Stimulated activated CD8-positive, alpha-beta memory T cell treated with anti-CD3 and anti-CD28 coated beads, Interleukin-7, amount 100 ng/mL, for 4 hours (primary cell): ENCODE results near the gene MAMDC4.

ENCODE experiments used
- DNase-seq, 2 donors: peaks; one replicate each; pipeline ENCODE4 v3.0.0-alpha.2; 2020; ENCODE audit warnings: low read depth in 2 of 2

The MAMDC4 gene

DNA sequence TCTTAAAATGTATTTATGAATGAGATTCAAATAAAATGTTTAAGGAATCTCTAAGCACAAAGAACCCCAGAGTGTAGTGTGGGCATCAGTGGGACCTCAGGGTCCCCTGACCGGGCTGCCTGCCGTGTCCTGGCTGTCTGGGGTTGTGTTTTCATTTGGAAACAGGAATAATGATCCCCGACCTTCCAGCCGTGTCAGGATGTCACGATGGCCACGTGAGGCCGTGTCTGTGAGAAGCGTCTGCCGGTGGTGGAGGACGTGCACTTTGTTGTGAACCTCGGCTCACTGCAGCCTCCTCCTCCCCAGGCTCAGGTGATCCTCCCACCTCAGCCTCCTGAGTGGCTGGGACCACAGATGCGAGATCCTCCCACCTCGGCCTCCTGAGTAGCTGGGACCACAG, 38.5 kb downstream of the MAMDC4 start:
- DNase-seq: no peak

- no peak for DNase-seq
Observed at GRCh38 chr9:136896027-136896426, 43.9 kb downstream of the MAMDC4 start.

DNA sequence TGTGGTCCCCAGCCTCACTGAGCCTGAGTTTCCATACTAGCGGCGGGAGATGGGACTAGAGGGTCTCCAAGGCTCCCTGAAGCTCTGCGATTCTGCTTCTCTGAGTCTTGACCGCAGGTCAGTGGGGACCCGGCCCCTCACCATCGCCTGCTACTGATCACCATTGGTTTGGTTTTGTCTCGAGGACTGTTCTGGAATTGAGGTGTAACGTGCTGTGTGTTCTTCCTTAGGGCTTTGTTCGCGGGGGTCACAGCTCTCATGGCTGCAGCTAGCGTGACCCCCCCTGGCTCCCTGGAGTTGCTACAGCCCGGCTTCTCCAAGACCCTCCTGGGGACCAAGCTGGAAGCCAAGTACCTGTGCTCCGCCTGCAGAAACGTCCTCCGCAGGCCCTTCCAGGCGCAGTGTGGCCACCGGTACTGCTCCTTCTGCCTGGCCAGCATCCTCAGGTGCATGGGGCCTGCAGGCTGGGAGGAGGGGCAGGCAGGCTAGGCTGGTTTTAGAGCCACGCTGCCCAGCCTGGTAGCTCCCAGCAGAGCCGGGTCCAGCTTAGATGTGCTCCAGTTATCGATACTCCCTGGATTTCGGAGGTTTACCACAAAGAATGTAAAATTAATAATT, 46.4 kb downstream of the MAMDC4 start:
- no peak for DNase-seq

DNA sequence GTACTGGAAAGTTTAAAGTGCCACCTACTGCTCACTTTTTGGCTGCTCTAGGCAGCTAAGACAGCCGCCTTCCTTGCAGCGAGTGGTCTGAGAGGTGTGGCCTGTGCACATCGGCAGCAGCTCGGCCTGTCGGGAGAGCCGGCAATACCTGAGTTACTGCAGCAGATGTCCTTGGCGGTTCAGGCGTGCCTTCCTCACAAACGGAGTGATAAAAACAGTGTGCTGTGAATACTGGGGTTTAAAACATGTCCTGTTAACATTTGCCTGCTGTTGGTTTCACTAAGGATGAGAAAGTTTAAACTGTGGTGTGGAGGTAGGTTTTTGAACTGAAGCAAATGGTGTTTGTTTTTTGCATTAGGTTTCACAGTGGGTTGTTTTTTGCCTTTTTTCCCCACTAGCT, 47.0 kb downstream of the MAMDC4 start:
- DNase-seq: no peak

- no peak for DNase-seq
Observed at GRCh38 chr9:136900556-136900955, 48.4 kb downstream of the MAMDC4 start.

- DNase-seq: no peak
Observed at GRCh38 chr9:136900988-136901515, 48.9 kb downstream of the MAMDC4 start.

DNA sequence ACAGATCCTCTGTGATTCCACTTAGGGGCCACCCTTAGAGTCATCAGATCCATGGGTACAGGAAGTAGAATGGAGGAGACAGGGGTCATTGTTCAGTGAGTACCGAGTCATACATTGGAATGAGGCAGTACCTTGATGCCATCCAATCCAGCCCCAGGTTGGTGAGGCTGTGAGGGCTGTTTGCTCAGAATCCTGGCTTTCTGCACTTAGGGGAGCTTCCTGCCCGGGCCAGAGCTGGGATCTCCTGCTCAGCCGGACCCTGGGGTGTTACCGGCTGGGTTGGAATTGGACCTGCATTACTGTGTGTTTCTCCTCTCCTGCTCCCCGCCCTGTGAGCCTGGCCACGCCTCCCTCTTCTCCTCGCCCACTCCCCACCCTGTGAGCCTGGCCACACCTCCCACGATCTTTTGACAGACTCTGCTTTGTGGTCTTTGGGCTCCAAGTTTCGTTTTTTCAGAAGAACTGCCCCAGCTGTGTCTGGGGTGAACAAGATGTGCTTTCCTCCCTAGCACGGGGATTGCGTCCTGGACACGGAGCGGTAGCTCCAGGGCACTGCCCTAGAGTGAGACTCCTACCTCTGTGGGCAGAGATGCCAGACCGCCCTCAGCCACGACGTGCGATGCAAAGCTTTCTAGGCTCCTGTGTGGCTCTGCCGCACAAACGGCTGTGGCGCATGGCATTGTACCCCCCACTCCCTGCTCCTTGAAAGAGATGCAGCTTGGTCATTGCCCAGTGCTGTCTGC, 49.5 kb downstream of the MAMDC4 start:
- peak; percentile 67 to 77 for DNase-seq

GRCh38 chr9:136902259-136902821, 50.2 kb downstream of the MAMDC4 start:
- DNase-seq: peak; percentile 79 to 85

- no peak for DNase-seq
Observed at GRCh38 chr9:136903041-136903554, 51.0 kb downstream of the MAMDC4 start.

DNA sequence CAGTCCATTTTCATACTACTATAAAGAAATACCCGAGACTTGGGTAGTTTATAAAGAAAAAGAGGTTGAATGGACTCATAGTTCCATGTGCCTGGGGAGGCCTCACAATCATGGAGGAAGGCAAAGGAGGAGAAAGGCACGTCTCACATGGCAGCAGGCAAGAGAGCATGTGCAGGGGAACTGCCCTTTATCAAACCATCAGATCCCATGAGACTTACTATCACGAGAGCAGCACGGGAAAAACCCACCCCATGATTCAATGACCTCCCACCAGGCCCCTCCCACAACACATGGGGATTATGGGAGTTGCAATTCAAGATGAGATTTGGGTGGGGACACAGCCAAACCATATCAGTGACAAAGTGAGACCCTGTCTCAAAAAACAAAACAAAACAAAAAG, 54.1 kb downstream of the MAMDC4 start:
- no peak for DNase-seq

GRCh38 chr9:136907011-136907914, 55.1 kb downstream of the MAMDC4 start:
- DNase-seq: no peak
